Activated naive CD4-positive, alpha-beta T cell treated with anti-CD3 and anti-CD28 coated beads, Interleukin-2, amount 10 ng/mL, durations not matched to agents 7 days and 5 days (primary cell): ENCODE results near the gene HEBP2.

Source experiments
- CTCF ChIA-PET: fragments of 350-600 bp; sonication (Branson Sonifier 250); formaldehyde crosslinking; loops from one replicate; lab custom pipeline; 2021; ENCODE audit warnings: antibody characterized with exemption; lab: Charles Lee
- DNase-seq: peaks from one replicate; pipeline ENCODE4 v3.0.0-alpha.2; 2020
- H3K27ac Mint-ChIP-seq: one replicate; pipeline ENCODE4 v1.8.0; 2021; ENCODE audit warnings: mild to moderate bottlenecking, moderate library complexity, mixed read lengths
- H3K27me3 Mint-ChIP-seq: one replicate; pipeline ENCODE4 v1.8.0; 2021; ENCODE audit warnings: mild to moderate bottlenecking, mixed read lengths
- H3K36me3 Mint-ChIP-seq: one replicate; pipeline ENCODE4 v1.8.0; 2021; ENCODE audit warnings: mixed read lengths
- H3K4me1 Mint-ChIP-seq: one replicate; pipeline ENCODE4 v1.8.0; 2021; ENCODE audit warnings: mixed read lengths
- H3K4me3 Mint-ChIP-seq: one replicate; pipeline ENCODE4 v1.8.0; 2021; ENCODE audit warnings: mild to moderate bottlenecking, moderate library complexity, mixed read lengths
- H3K9me3 Mint-ChIP-seq: one replicate; pipeline ENCODE4 v1.8.0; 2021; ENCODE audit warnings: mixed read lengths

Gene HEBP2

DNA sequence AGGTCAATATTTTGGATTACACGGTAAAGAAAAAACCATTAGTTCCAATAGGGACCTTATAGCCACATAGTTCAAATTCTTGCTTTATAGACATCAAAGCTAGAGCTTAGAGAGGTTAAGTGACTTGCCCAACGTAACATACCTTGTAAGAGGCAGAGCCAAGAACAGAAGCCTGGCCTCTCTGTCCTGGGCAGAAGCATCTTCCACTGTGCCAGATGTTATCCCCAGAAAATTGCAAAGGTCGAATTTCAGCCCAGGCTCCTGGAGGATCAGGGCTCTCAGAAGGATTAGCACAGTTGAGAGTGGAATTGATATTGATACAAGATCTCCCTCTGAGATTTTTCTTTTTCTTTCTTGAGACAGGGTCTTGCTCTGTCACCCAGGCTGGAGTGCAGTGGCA lies 20.2 kb upstream of the HEBP2 start:
- no peaks in the 10 kb centered on the region for H3K36me3 Mint-ChIP-seq
- H3K9me3 Mint-ChIP-seq: no peaks in the 10 kb centered on the region
- H3K27me3 Mint-ChIP-seq: peaks cover 7% of the 10 kb centered on the region
- CTCF ChIA-PET: no interaction called here
- H3K4me3 Mint-ChIP-seq: no peak overlapping the region
- DNase-seq: no peak
- H3K4me1 Mint-ChIP-seq: no peaks in the 10 kb centered on the region
- H3K27ac Mint-ChIP-seq: no peak overlapping the region

DNA sequence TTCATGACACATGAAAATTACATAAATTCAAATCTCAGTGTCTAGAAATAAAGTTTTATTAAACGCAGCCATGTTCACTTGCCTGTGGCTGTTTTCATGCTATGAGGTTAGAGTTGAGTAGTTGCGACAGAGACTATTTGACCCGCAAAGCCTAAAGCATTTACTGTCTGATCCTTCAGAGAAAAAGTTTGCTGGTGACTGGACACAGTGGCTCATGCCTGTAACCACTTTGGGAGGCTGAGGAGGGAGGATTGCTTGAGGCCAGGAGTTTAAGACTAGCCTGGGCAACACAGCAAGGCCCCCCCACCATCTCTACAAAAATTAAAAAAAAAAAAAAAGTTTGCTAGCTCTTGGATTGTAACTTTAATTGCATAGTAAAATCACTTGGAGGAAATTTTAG lies 17.1 kb upstream of the HEBP2 start:
- no peak overlapping the region for H3K4me3 Mint-ChIP-seq
- H3K9me3 Mint-ChIP-seq: no peaks in the 10 kb centered on the region
- CTCF ChIA-PET: no interaction called here
- H3K27ac Mint-ChIP-seq: no peak overlapping the region
- H3K36me3 Mint-ChIP-seq: no peaks in the 10 kb centered on the region
- peaks cover 24% of the 10 kb centered on the region for H3K27me3 Mint-ChIP-seq
- H3K4me1 Mint-ChIP-seq: no peaks in the 10 kb centered on the region
- DNase-seq: no peak

DNA sequence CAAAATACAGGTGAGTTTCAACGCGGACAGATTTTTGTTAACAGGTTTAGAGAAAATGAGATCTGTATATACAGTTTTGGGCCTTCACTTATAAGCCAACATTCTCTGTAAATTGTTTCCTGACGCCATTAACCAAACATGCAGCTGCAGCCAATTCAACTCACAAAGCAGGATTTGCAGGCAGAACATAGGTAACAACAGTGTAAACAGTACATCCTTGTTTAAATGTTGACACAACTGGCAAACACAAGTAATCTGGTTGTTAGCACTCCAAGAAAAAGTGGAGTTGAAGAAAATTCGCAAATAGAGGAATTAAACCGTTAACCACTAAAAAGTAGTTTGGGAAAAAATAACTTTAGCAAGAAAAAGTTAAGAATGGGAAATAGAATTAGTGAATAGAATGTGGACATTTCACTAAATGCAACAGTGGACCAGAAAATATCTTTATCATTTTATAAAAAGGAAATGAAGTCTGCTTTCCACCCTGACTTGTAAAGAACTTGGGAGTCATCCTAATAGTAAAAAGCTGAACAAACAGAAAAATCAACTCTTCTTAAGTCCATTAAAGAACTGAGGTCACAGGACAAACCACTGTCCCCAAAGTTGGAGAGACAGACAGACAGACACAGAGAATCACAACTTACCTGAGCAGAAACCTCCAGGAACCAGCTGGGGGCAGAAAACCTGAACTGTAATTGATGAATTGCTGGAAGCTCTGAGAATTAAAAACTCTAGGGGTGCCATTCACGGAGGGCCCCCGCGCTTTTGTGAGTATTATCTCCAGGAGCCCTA lies 16.2 kb upstream of the HEBP2 start:
- H3K4me1 Mint-ChIP-seq: no peaks in the 10 kb centered on the region
- DNase-seq: no peak
- peaks cover 20% of the 10 kb centered on the region for H3K27me3 Mint-ChIP-seq
- no peaks in the 10 kb centered on the region for H3K36me3 Mint-ChIP-seq
- H3K27ac Mint-ChIP-seq: no peak overlapping the region
- CTCF ChIA-PET: no interaction called here
- no peaks in the 10 kb centered on the region for H3K9me3 Mint-ChIP-seq
- H3K4me3 Mint-ChIP-seq: no peak overlapping the region

GRCh38 chr6:138389551-138389950 lies 14.5 kb upstream of the HEBP2 start:
- no peak overlapping the region for H3K27ac Mint-ChIP-seq
- CTCF ChIA-PET: no interaction called here

GRCh38 chr6:138393871-138394783 lies 9.9 kb upstream of the HEBP2 start:
- Mint-ChIP-seq H3K9me3 (no peaks in the 10 kb centered on the region), H3K27ac (no peak overlapping the region), H3K36me3 (no peaks in the 10 kb centered on the region), H3K27me3 (peaks cover 27% of the 10 kb centered on the region), H3K4me3 (no peak overlapping the region), H3K4me1 (peaks cover 2% of the 10 kb centered on the region)
- no peak for DNase-seq
- CTCF ChIA-PET: interaction anchor here (0.7 kb wide), 1 partner anchor 9 kb away, joined by 3 read pairs; no protein-coding TSS in a partner anchor

More at GRCh38 chr6:138389551-138389950, 14.5 kb upstream of the HEBP2 start:
- Mint-ChIP-seq H3K4me3 (no peak overlapping the region), H3K9me3 (no peaks in the 10 kb centered on the region), H3K4me1 (peaks cover 2% of the 10 kb centered on the region), H3K27me3 (peaks cover 17% of the 10 kb centered on the region), H3K36me3 (no peaks in the 10 kb centered on the region)
- DNase-seq: no peak

- CTCF ChIA-PET: no interaction called here
- peaks cover 2% of the 10 kb centered on the region for H3K4me1 Mint-ChIP-seq
- DNase-seq: no peak
- H3K36me3 Mint-ChIP-seq: no peaks in the 10 kb centered on the region
- no peak overlapping the region for H3K4me3 Mint-ChIP-seq
- H3K9me3 Mint-ChIP-seq: no peaks in the 10 kb centered on the region
- H3K27ac Mint-ChIP-seq: no peak overlapping the region
- peaks cover 14% of the 10 kb centered on the region for H3K27me3 Mint-ChIP-seq
Measured at GRCh38 chr6:138396709-138397108, 7.3 kb upstream of the HEBP2 start.

DNA sequence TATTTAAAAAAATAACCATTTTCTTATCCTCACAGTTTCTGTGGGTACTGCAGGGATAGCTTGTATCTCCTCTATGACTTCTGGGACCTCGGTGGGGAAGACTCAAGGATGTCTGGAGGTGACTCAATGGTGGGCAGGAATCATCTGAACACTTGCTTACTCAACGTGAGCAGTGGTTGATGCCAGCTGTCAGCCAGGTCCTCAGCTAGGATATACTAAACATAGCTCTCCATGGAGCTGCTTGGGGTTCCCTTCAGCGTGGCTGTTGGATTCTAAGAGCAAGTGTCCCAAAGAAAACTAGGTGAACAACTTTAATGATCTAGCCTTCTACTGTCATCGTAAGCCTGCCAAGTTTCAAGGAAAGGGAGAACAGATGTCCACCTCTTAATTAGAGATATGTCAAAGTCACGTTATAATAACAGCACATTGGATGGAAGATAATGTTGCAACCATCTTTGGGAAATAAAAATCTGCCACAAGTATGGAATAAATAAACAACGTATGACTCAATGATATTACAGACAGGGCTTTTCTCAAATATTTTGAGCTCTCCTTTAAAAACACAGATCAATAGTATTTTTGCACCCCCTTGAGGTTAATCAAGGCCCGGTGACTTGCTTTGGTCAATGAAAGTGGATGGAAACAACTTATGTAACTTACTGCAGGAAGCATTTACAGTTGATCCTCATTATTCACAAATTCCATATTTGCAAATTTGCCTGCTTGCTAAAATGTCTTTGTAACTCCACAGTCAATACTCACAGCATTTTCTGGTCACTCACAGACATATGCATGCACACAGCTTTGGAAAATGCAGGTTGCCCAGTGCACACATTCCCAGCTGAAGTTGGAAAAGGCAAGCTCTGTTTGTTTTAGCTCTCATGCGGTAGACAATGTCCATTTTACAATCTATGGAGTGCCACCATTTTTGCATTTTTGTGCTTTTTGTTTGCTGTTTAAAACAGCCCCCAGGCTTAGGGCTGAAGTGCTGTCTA lies 6.6 kb upstream of the HEBP2 start:
- CTCF ChIA-PET: no interaction called here
- H3K4me3 Mint-ChIP-seq: no peak overlapping the region

DNA sequence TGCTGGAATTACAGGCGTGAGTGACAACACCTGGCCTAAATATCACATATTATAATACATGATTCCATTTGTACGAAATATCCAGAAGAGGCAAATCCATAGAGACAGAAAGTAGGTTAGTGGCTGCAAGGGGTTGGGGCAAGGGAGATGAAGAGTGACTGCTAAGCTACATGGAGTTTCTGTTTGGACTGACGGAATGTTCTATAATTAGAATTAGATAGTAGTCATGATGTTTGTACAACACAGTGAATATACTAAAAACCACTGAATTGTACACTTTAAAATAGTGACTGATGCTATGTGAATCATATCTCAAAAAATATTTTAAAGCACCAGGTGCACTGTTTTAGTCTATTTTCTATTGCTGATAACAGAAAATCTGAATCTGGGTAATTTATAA lies 3.7 kb upstream of the HEBP2 start:
- peaks cover 4% of the 10 kb centered on the region for H3K36me3 Mint-ChIP-seq
- H3K9me3 Mint-ChIP-seq: no peaks in the 10 kb centered on the region
- CTCF ChIA-PET: no interaction called here

More for the DNA sequence above, 6.6 kb upstream of the HEBP2 start:
- Mint-ChIP-seq H3K27me3 (peaks cover 22% of the 10 kb centered on the region), H3K36me3 (no peaks in the 10 kb centered on the region), H3K4me1 (peaks cover 2% of the 10 kb centered on the region), H3K9me3 (no peaks in the 10 kb centered on the region), H3K27ac (no peak overlapping the region)
- DNase-seq: no peak

GRCh38 chr6:138401960-138402837 lies 1.8 kb upstream of the HEBP2 start:
- no peaks in the 10 kb centered on the region for H3K9me3 Mint-ChIP-seq
- H3K4me1 Mint-ChIP-seq: peaks cover 28% of the 10 kb centered on the region
- no peak for DNase-seq
- peak overlapping the region; percentile 33 for H3K27ac Mint-ChIP-seq
- CTCF ChIA-PET: no interaction called here
- no peak overlapping the region for H3K4me3 Mint-ChIP-seq
- peaks cover 15% of the 10 kb centered on the region for H3K36me3 Mint-ChIP-seq
- peaks cover 23% of the 10 kb centered on the region for H3K27me3 Mint-ChIP-seq

More for the DNA sequence above, 3.7 kb upstream of the HEBP2 start:
- H3K27me3 Mint-ChIP-seq: peaks cover 25% of the 10 kb centered on the region
- peaks cover 12% of the 10 kb centered on the region for H3K4me1 Mint-ChIP-seq
- no peak overlapping the region for H3K27ac Mint-ChIP-seq
- no peak for DNase-seq
- H3K4me3 Mint-ChIP-seq: no peak overlapping the region

- Mint-ChIP-seq H3K36me3 (peaks cover 20% of the 10 kb centered on the region), H3K27me3 (peaks cover 23% of the 10 kb centered on the region), H3K9me3 (no peaks in the 10 kb centered on the region), H3K4me3 (peak overlapping the region; percentile 77), H3K27ac (no peak overlapping the region), H3K4me1 (peaks cover 32% of the 10 kb centered on the region)
- DNase-seq: no peak
- CTCF ChIA-PET: no interaction called here
Measured at GRCh38 chr6:138402838-138403187, 1.2 kb upstream of the HEBP2 start.

GRCh38 chr6:138403324-138403800 lies 661 bp upstream of the HEBP2 start:
- peak overlapping the region; percentile 77 for H3K4me3 Mint-ChIP-seq
- CTCF ChIA-PET: interaction anchor here (1.6 kb wide), 1 partner anchor 106 kb away, joined by 3 read pairs; no protein-coding TSS in a partner anchor
- peaks cover 35% of the 10 kb centered on the region for H3K4me1 Mint-ChIP-seq
- peak overlapping the region; percentile 79 for H3K27ac Mint-ChIP-seq
- DNase-seq: peak; percentile 50
- peaks cover 23% of the 10 kb centered on the region for H3K27me3 Mint-ChIP-seq
- H3K36me3 Mint-ChIP-seq: peaks cover 24% of the 10 kb centered on the region
- no peaks in the 10 kb centered on the region for H3K9me3 Mint-ChIP-seq

GRCh38 chr6:138404666-138405337 lies 779 bp downstream of the HEBP2 start:
- DNase-seq: peak; percentile 56
- Mint-ChIP-seq H3K27ac (peak overlapping the region; percentile 88), H3K4me1 (peaks cover 46% of the 10 kb centered on the region), H3K27me3 (peaks cover 23% of the 10 kb centered on the region), H3K4me3 (peak overlapping the region; percentile 85), H3K36me3 (peaks cover 39% of the 10 kb centered on the region), H3K9me3 (no peaks in the 10 kb centered on the region)
- CTCF ChIA-PET: interaction anchor here (0.6 to 1.9 kb wide), 6 partner anchors 9 to 288 kb away, joined by 3 to 8 read pairs (median 4); no protein-coding TSS in a partner anchor
